GM12878 (cell line): ENCODE measurements around the gene SMOC2. TPM values are rescaled to one million over a fixed set of nuclear protein-coding genes. Genes with fewer than 3 reads are reported as not detected.

Experiments used
- ATAC-seq: fragments of 200-7000 bp; cut with Tn5 transposase; 3 replicates; pipeline ENCODE4 v1.9.1; 2020; ENCODE audit warnings: mild to moderate bottlenecking, moderate library complexity
- BruUV-seq: library from RNA; stranded (reverse); fragments of 400-500 nt; replicated peaks from 2 replicates; lab custom pipeline; 2021; lab: Mats Ljungman, UMichigan
- CTCF ChIA-PET: fragments of 300-600 bp; sonication (Branson Sonifier 250); formaldehyde crosslinking; extraction: SDS; loops from one replicate; lab custom pipeline; 2021; ENCODE audit warnings: inconsistent platforms; lab: Yijun Ruan, JAX
- POLR2A ChIA-PET: fragments of 350-600 bp; formaldehyde crosslinking; extraction: SDS; loops from one replicate; lab custom pipeline; 2021; ENCODE audit warnings: inconsistent platforms; lab: Charles Lee
- RAD21 ChIA-PET: fragments of 300-600 bp; sonication (Branson Sonifier 250); formaldehyde crosslinking; loops from one replicate; lab custom pipeline; 2023; ENCODE audit warnings: antibody characterized with exemption; ENCODE audit not compliant: unreplicated experiment; lab: Charles Lee
- SMC1A ChIA-PET: fragments of 300-600 bp; sonication (Branson Sonifier 250); formaldehyde crosslinking; loops from one replicate; lab custom pipeline; 2023; ENCODE audit not compliant: unreplicated experiment, uncharacterized antibody; lab: Charles Lee
- DNase-seq: peaks from one replicate; pipeline ENCODE4 v3.0.0-alpha.2; 2011; ENCODE audit warnings: low read depth, low spot score
- FAIRE-seq: peaks from 3 replicates; lab custom pipeline; 2011; peaks lifted over from hg19 to GRCh38; lab: Jason Lieb, UNC
- H2AFZ ChIP-seq: 2 replicates; pipeline ENCODE4 v1.6.0; 2011; ENCODE audit warnings: low read depth, low read length, control low read depth; ENCODE audit not compliant: control insufficient read depth
- H3K27ac ChIP-seq: 2 replicates; pipeline ENCODE4 v1.5.1; 2011; ENCODE audit warnings: control low read depth; ENCODE audit not compliant: control insufficient read depth, insufficient read depth
- H3K27me3 ChIP-seq, 2 experiments: replicated peaks in 1 of 2; 2 replicates each; pipeline versions ENCODE4 v1.6.0 to v1.6.1; 2011; ENCODE audit warnings: low read length in 1 of 2; ENCODE audit not compliant: control insufficient read depth in 2 of 2, insufficient read depth in 2 of 2
- H3K36me3 ChIP-seq, 2 experiments: 2 replicates each; pipeline ENCODE4 v1.5.1; 2011; ENCODE audit warnings: low read length in 1 of 2; ENCODE audit not compliant: control insufficient read depth in 2 of 2, insufficient read depth in 2 of 2
- H3K4me1 ChIP-seq: 2 replicates; pipeline ENCODE4 v1.6.1; 2011; ENCODE audit warnings: mild to moderate bottlenecking, low read length, moderate library complexity, mixed read lengths; ENCODE audit not compliant: control insufficient read depth, insufficient read depth
- H3K4me2 ChIP-seq: 2 replicates; pipeline ENCODE4 v1.6.0; 2011; ENCODE audit warnings: control low read depth; ENCODE audit not compliant: control insufficient read depth, insufficient read depth
- H3K4me3 ChIP-seq: fragments of 200-600 bp; sonication (generic); 2 replicates; pipeline ENCODE4 v1.5.1; 2016
- H3K79me2 ChIP-seq: 2 replicates; pipeline ENCODE4 v1.6.0; 2011; ENCODE audit warnings: low read length; ENCODE audit not compliant: control insufficient read depth, insufficient read depth
- H3K9ac ChIP-seq: 2 replicates; pipeline ENCODE4 v1.8.0; 2011; ENCODE audit warnings: low read length, control low read depth, mixed read lengths; ENCODE audit not compliant: control insufficient read depth, insufficient read depth
- H3K9me3 ChIP-seq: replicated peaks from 3 replicates; pipeline ENCODE4 v1.5.1; 2011; ENCODE audit warnings: mild to moderate bottlenecking, low read length; ENCODE audit not compliant: control insufficient read depth, insufficient read depth
- H4K20me1 ChIP-seq: 2 replicates; pipeline ENCODE4 v1.6.0; 2011; ENCODE audit not compliant: control insufficient read depth, insufficient read depth
- E2F8 ChIP-seq: fragments of 450-650 bp; IDR thresholded peaks from 2 replicates; pipeline ENCODE4 v1.6.1; 2018; ENCODE audit warnings: mild to moderate bottlenecking, low read depth, moderate library complexity; ENCODE audit not compliant: partially characterized antibody
- FOXK2 ChIP-seq: fragments of 450-650 bp; IDR thresholded peaks from 2 replicates; pipeline ENCODE4 v1.6.1; 2017; ENCODE audit warnings: mild to moderate bottlenecking, moderate library complexity
- HDGF ChIP-seq: fragments of 450-650 bp; IDR thresholded peaks from 2 replicates; pipeline ENCODE4 v1.6.1; 2016; ENCODE audit warnings: antibody characterized with exemption
- MYB ChIP-seq: fragments of 150-350 bp; IDR thresholded peaks from 2 replicates; pipeline ENCODE4 v1.6.1; 2014; ENCODE audit warnings: mild to moderate bottlenecking, low read depth, low read length, borderline replicate concordance
- PBX3 ChIP-seq: IDR thresholded peaks from 2 replicates; pipeline ENCODE4 v1.6.1; 2011; ENCODE audit warnings: mild to moderate bottlenecking, low read depth, low read length, moderate library complexity; ENCODE audit not compliant: insufficient replicate concordance
- SREBF1 ChIP-seq: IDR thresholded peaks from 2 replicates; pipeline ENCODE4 v1.6.1; 2012; ENCODE audit warnings: mild to moderate bottlenecking, low read length
- SREBF2 ChIP-seq: IDR thresholded peaks from 2 replicates; pipeline ENCODE4 v1.6.1; 2012; ENCODE audit warnings: mild to moderate bottlenecking, low read length
- YBX1 ChIP-seq: fragments of 450-650 bp; IDR thresholded peaks from 2 replicates; pipeline ENCODE4 v1.6.1; 2016; ENCODE audit warnings: antibody characterized with exemption
- ZBTB4 ChIP-seq: fragments of 450-650 bp; formaldehyde crosslinking; IDR thresholded peaks from 2 replicates; pipeline ENCODE4 v1.4.0; 2022; ENCODE audit warnings: mild to moderate bottlenecking, moderate library complexity
- ZNF592 ChIP-seq: fragments of 450-650 bp; IDR thresholded peaks from 2 replicates; pipeline ENCODE4 v1.6.1; 2017; ENCODE audit warnings: mild to moderate bottlenecking, moderate library complexity
- WGBS: methylation state at CpG from one replicate; pipeline ENCODE4 v1.1.6; 2016; ENCODE audit warnings: low lambda C conversion rate; ENCODE audit not compliant: insufficient replicate concordance, insufficient coverage; ENCODE audit errors: missing lambda C conversion rate; 5-methylcytosine and 5-hydroxymethylcytosine counted together
- in situ Hi-C: fragments of 300-500 bp; cut with MboI; formaldehyde crosslinking; loops from 9 replicates; pipeline ENCODE4 v1.14.3; 2018; ENCODE audit warnings: mixed read lengths
- intact Hi-C: fragments of 100-400 bp; cut with micrococcal nuclease; formaldehyde crosslinking; loops from one replicate; pipeline ENCODE4 v1.14.2; 2022; ENCODE audit not compliant: unreplicated experiment
- polyA plus RNA-seq, 11 experiments: library from polyadenylated mRNA; depleted of rRNA in 4 of 11; unstranded in 6 of 11; stranded (reverse) in 5 of 11; fragments of >200 nt; fragmentation: Nextera tagmentation in 4 of 11; fragmentation: Illumina TruSeq in 1 of 11; extraction: Ambion mirVana in 4 of 11; extraction: Trizol in 1 of 11; gene quantifications; 1 replicate in 1 of 11; 2 replicates in 10 of 11; pipeline versions ENCODE4 v1.2.1 to v1.2.3, GENCODE V29; 2011 to 2016; ENCODE audit warnings: inconsistent platforms in 2 of 11, missing spikeins in 2 of 11, low read depth in 1 of 11
- total RNA-seq, 4 experiments: library from RNA; depleted of rRNA in 3 of 4; stranded (reverse); fragments of >200 nt in 3 of 4; fragmentation: Illumina TruSeq in 1 of 4; extraction: Trizol in 1 of 4; gene quantifications; 2 replicates each; pipeline versions ENCODE4 v1.2.1 to v1.2.3, GENCODE V29; 2013 to 2021

The SMOC2 gene
- total and polyA plus RNA-seq, 10 of the 15 experiments (the other 5 are each of a cell fraction or from before 2014, with no cell fraction given) = 0.10 to 0.12 TPM; not detected in 8

- TF ChIP-seq PBX3 (no peak), ZNF592 (no peak), YBX1 (no peak)
These were observed 122.7 kb downstream of the SMOC2 start (continued) for GRCh38 chr6:168563656-168564055.

GRCh38 chr6:168565112-168565511 is 124.1 kb downstream of the SMOC2 start:
- H3K79me2 ChIP-seq = no peaks in the 10 kb centered on the region
- H3K4me2 ChIP-seq = no peak overlapping the region
- H3K27me3 ChIP-seq = no peaks in the 10 kb centered on the region
- DNase-seq (no peak), FAIRE-seq (no peak), ATAC-seq (no peak)
- POLR2A ChIA-PET = no interaction called here
- WGBS = 0% methylated on average over 4 of the region's 4 CpGs
- RAD21 ChIA-PET = no interaction called here
- TF ChIP-seq SREBF1 (no peak), ZBTB4 (CRISPR knock-in tag) (no peak), SREBF2 (no peak), HDGF (no peak), MYB (no peak), FOXK2 (no peak), E2F8 (no peak)
- SMC1A ChIA-PET = no interaction called here
- CTCF ChIA-PET = no interaction called here
- no TSS peak for BruUV-seq
- no peak overlapping the region for H3K4me3 ChIP-seq
- no peak overlapping the region for H3K27ac ChIP-seq
- H3K9me3 ChIP-seq = no peaks in the 10 kb centered on the region
- intact Hi-C loops (no loop called here), in situ Hi-C loops (no loop called here)
- H4K20me1 ChIP-seq = no peaks in the 10 kb centered on the region
- no peaks in the 10 kb centered on the region for H3K36me3 ChIP-seq
- H3K4me1 ChIP-seq = no peaks in the 10 kb centered on the region
- no peak overlapping the region for H3K9ac ChIP-seq
- H2AFZ ChIP-seq = no peak overlapping the region
